Measurements from ENCODE around the gene RPS6KA2.

Gene RPS6KA2

GRCh38 chr6:166454692-166455515 is 172.1 kb downstream of the RPS6KA2 start:
- in situ Hi-C loops (cut with MboI; ENCODE audit: low pct_unique_long_range_greater_than_20kb, low sequenced_read_pairs, unreplicated experiment), result no loop called here
- no peak for TF ChIP-seq CTCF (IDR thresholded peaks at IDR 0.05; ENCODE audit: extremely low read depth, insufficient read depth, missing control alignments)
- no peak for DNase-seq (ENCODE audit: low spot score)

GRCh38 chr6:166453651-166454050 is 173.4 kb downstream of the RPS6KA2 start:
- no peak for DNase-seq (ENCODE audit: low spot score)
- in situ Hi-C loops (cut with MboI; ENCODE audit: low pct_unique_long_range_greater_than_20kb, low sequenced_read_pairs, unreplicated experiment), result no loop called here
- TF ChIP-seq CTCF (IDR thresholded peaks at IDR 0.05; ENCODE audit: extremely low read depth, insufficient read depth, missing control alignments), result no peak

GRCh38 chr6:166450167-166450873 is 176.7 kb downstream of the RPS6KA2 start:
- DNase-seq (ENCODE audit: low spot score), result no peak
- TF ChIP-seq CTCF (IDR thresholded peaks at IDR 0.05; ENCODE audit: extremely low read depth, insufficient read depth, missing control alignments), result no peak
- in situ Hi-C loops (cut with MboI; ENCODE audit: low pct_unique_long_range_greater_than_20kb, low sequenced_read_pairs, unreplicated experiment), result no loop called here

- DNase-seq (ENCODE audit: low spot score), result no peak
- TF ChIP-seq CTCF (IDR thresholded peaks at IDR 0.05; ENCODE audit: extremely low read depth, insufficient read depth, missing control alignments), result no peak
- in situ Hi-C loops (cut with MboI; ENCODE audit: low pct_unique_long_range_greater_than_20kb, low sequenced_read_pairs, unreplicated experiment), result no loop called here
Observed at GRCh38 chr6:166449641-166450040, 177.4 kb downstream of the RPS6KA2 start.

- in situ Hi-C loops (cut with MboI; ENCODE audit: low pct_unique_long_range_greater_than_20kb, low sequenced_read_pairs, unreplicated experiment), result no loop called here
- TF ChIP-seq CTCF (IDR thresholded peaks at IDR 0.05; ENCODE audit: extremely low read depth, insufficient read depth, missing control alignments), result no peak
- no peak for DNase-seq (ENCODE audit: low spot score)
Observed at GRCh38 chr6:166449036-166449435, 178.0 kb downstream of the RPS6KA2 start.

GRCh38 chr6:166448432-166448831 is 178.6 kb downstream of the RPS6KA2 start:
- DNase-seq (ENCODE audit: low spot score), result no peak
- in situ Hi-C loops (cut with MboI; ENCODE audit: low pct_unique_long_range_greater_than_20kb, low sequenced_read_pairs, unreplicated experiment), result no loop called here
- no peak for TF ChIP-seq CTCF (IDR thresholded peaks at IDR 0.05; ENCODE audit: extremely low read depth, insufficient read depth, missing control alignments)

Measured in GM13977 (cell line).